DMS 273 (cell line): Measurements from ENCODE around the gene ACER3.

Experiments used
- DNase-seq: peaks from one replicate; lab custom pipeline; 2025; ENCODE audit not compliant: unreplicated experiment; lab: John Stamatoyannopoulos, UW

ACER3 gene

GRCh38 chr11:77072851-77073327, 212.2 kb downstream of the ACER3 start:
- no peak for DNase-seq

- DNase-seq, result peak; percentile 76
Observed at GRCh38 chr11:77073328-77074001, 212.7 kb downstream of the ACER3 start.

GRCh38 chr11:77074205-77074604, 213.5 kb downstream of the ACER3 start:
- peak; percentile 40 for DNase-seq

- no peak for DNase-seq
Observed at GRCh38 chr11:77074626-77075221, 214.0 kb downstream of the ACER3 start.

- DNase-seq, result no peak
Observed at GRCh38 chr11:77075425-77075905, 214.7 kb downstream of the ACER3 start.
